Measurements from ENCODE around the gene FAM120B. TPM values are rescaled to one million over a fixed set of nuclear protein-coding genes. Genes with fewer than 3 reads are reported as not detected.
A peak's percentile ranks its signal among the peaks of the same experiment; 100 is the strongest.

FAM120B gene
- 23.4 and 29.3 TPM in 2 replicates for total RNA-seq (2022)
- percentile 84 among the genes with signal in this experiment for Bru-seq, nascent RNA
- percentile 84 among the genes with signal in this experiment for BruChase-seq, experiment 1, labeled RNA remaining after a 6-hour chase
- percentile 86 among the genes with signal in this experiment for BruChase-seq, experiment 2, labeled RNA remaining after a 2-hour chase
- long read RNA-seq, full-length matches to known transcripts: 21 of 33 reads
- long read RNA-seq, partial matches to known transcripts: 9 of 33 reads
- long read RNA-seq, other reads (novel, unspliced or antisense): 3 of 33 reads

GRCh38 chr6:170306324-170307079 is at the start of gene FAM120B:
Gene FAM120B (plus strand): TSS chr6:170306758. CDS start chr6:170317391, 10,633 bp downstream.
- H3K27ac Mint-ChIP-seq (ENCODE audit: low read depth, unreplicated experiment): peak within 1 kb of the TSS; percentile 99
- H3K9me3 Mint-ChIP-seq (ENCODE audit: unreplicated experiment): no peaks in the 10 kb centered on the region
- ChIA-PET POLR2A (interaction anchor here (0.5 to 2.2 kb wide), 13 partner anchors 12 to 517 kb away, joined by 3 to 9 read pairs (median 3); partner anchors contain the start of genes PSMB1 and TBP), CTCF (interaction anchor here (0.6 to 0.9 kb wide), 5 partner anchors 81 to 517 kb away, joined by 3 read pairs; no protein-coding TSS in a partner anchor)
- peaks cover 7% of the 10 kb centered on the region for H3K36me3 Mint-ChIP-seq (ENCODE audit: insufficient read depth, unreplicated experiment)
- intact Hi-C loops (cut with micrococcal nuclease): loop anchor here (1.0 kb wide), 1 partner anchor 211 kb away; no protein-coding TSS in a partner anchor
- BruUV-seq (replicated peaks): no TSS peak
- peaks cover 19% of the 10 kb centered on the region for H3K4me1 Mint-ChIP-seq (ENCODE audit: insufficient read depth, unreplicated experiment)
- peak within 1 kb of the TSS; percentile 91 for H3K4me3 Mint-ChIP-seq (ENCODE audit: unreplicated experiment)
- peak; percentile 94 for DNase-seq (ENCODE audit: unreplicated experiment)
- no peak for TF ChIP-seq CTCF (IDR thresholded peaks at IDR 0.05; ENCODE audit: unreplicated experiment)
- H3K27me3 Mint-ChIP-seq (ENCODE audit: insufficient read depth, unreplicated experiment): no peaks in the 10 kb centered on the region

DNA sequence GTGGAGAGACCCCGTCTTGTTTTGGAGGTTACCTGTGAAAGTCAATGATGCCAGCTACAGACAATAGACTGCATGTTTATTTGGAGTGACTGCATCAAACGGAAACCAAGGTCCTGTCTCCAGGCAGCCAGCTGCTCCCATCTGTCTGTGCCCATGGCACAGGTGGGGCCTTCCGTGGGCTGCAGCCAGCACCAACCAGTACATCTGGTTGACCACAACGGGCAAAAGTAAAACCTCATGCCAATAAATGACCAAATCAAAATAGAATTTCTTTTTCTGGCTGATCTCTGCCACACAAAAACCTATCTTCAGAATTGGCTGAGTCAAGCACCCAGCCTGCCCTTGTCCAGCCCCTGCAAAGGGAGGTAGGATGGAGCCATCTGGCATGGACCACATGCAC is 49.2 kb upstream of the FAM120B start:
- Mint-ChIP-seq H3K36me3 (ENCODE audit: insufficient read depth, unreplicated experiment) (no peaks in the 10 kb centered on the region), H3K27ac (ENCODE audit: low read depth, unreplicated experiment) (no peak overlapping the region), H3K27me3 (ENCODE audit: insufficient read depth, unreplicated experiment) (no peaks in the 10 kb centered on the region), H3K4me1 (ENCODE audit: insufficient read depth, unreplicated experiment) (no peaks in the 10 kb centered on the region), H3K9me3 (ENCODE audit: unreplicated experiment) (no peaks in the 10 kb centered on the region), H3K4me3 (ENCODE audit: unreplicated experiment) (no peak overlapping the region)
- ChIA-PET CTCF (interaction anchor here (0.6 to 1.1 kb wide), 2 partner anchors 306 to 380 kb away, joined by 3 read pairs; no protein-coding TSS in a partner anchor), POLR2A (no interaction called here)
- no peak for DNase-seq (ENCODE audit: unreplicated experiment)
- no TSS peak for BruUV-seq (replicated peaks)
- no peak for TF ChIP-seq CTCF (IDR thresholded peaks at IDR 0.05; ENCODE audit: unreplicated experiment)
- intact Hi-C loops (cut with micrococcal nuclease): no loop called here

DNA sequence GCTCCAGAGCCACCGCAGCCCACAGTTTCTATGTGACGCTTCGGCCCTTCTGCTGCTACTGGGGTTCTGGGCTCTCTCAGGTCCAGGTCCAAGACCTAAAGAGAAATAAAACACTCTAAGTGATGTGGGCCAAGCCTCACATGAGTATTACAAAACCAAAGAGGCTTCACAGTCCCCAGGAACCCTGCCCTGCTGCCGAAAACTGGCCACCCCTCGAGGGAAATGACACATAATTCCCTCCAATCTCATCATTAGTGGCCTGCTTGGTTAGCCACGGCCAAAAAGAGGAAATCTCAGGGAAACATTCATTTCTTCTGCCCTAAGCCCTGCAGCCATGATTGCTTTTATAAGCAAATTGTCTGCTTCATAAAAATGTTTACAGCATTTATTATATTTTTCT is 48.2 kb upstream of the FAM120B start:
- intact Hi-C loops (cut with micrococcal nuclease): no loop called here
- no peaks in the 10 kb centered on the region for H3K4me1 Mint-ChIP-seq (ENCODE audit: insufficient read depth, unreplicated experiment)
- no peak for TF ChIP-seq CTCF (IDR thresholded peaks at IDR 0.05; ENCODE audit: unreplicated experiment)
- H3K36me3 Mint-ChIP-seq (ENCODE audit: insufficient read depth, unreplicated experiment): no peaks in the 10 kb centered on the region
- DNase-seq (ENCODE audit: unreplicated experiment): no peak
- ChIA-PET POLR2A (interaction anchor here (0.6 kb wide), 1 partner anchor 283 kb away, joined by 3 read pairs; no protein-coding TSS in a partner anchor), CTCF (interaction anchor here (0.5 to 1.1 kb wide), 3 partner anchors 10 to 307 kb away, joined by 3 read pairs; no protein-coding TSS in a partner anchor)
- H3K9me3 Mint-ChIP-seq (ENCODE audit: unreplicated experiment): no peaks in the 10 kb centered on the region
- no peak overlapping the region for H3K4me3 Mint-ChIP-seq (ENCODE audit: unreplicated experiment)
- H3K27me3 Mint-ChIP-seq (ENCODE audit: insufficient read depth, unreplicated experiment): no peaks in the 10 kb centered on the region
- BruUV-seq (replicated peaks): no TSS peak
- no peak overlapping the region for H3K27ac Mint-ChIP-seq (ENCODE audit: low read depth, unreplicated experiment)

DNA sequence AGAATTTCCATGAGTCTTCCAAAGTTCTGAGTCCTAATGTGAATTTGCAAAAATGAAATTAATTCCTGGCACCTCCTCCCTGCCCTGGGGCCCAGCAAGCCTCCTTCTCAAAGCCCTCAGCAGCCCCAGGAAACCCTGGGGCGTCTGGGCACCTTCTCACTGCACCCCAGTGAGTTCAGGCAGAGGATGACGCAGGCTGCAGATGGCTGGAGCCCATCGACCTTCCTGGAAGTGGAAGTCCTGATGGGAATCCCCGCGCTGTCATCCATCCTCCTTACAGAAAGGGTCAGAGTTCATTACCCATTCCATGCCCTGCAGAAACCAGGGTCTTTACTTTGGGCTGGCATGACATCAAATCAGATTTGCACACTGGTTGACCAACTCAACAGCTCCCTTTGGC is 47.3 kb upstream of the FAM120B start:
- BruUV-seq (replicated peaks): no TSS peak
- H3K4me3 Mint-ChIP-seq (ENCODE audit: unreplicated experiment): no peak overlapping the region
- no peak overlapping the region for H3K27ac Mint-ChIP-seq (ENCODE audit: low read depth, unreplicated experiment)
- POLR2A ChIA-PET: no interaction called here
- no peaks in the 10 kb centered on the region for H3K9me3 Mint-ChIP-seq (ENCODE audit: unreplicated experiment)
- TF ChIP-seq CTCF (IDR thresholded peaks at IDR 0.05; ENCODE audit: unreplicated experiment): no peak
- no peak for DNase-seq (ENCODE audit: unreplicated experiment)
- intact Hi-C loops (cut with micrococcal nuclease): no loop called here
- no peaks in the 10 kb centered on the region for H3K4me1 Mint-ChIP-seq (ENCODE audit: insufficient read depth, unreplicated experiment)
- H3K36me3 Mint-ChIP-seq (ENCODE audit: insufficient read depth, unreplicated experiment): no peaks in the 10 kb centered on the region
- CTCF ChIA-PET: interaction anchor here (0.8 kb wide), 1 partner anchor 9 kb away, joined by 9 read pairs; no protein-coding TSS in a partner anchor
- H3K27me3 Mint-ChIP-seq (ENCODE audit: insufficient read depth, unreplicated experiment): no peaks in the 10 kb centered on the region
